HepG2 (cell line): ENCODE data around the gene ANKRD2. TPM values are rescaled to one million over a fixed set of nuclear protein-coding genes. Genes with fewer than 3 reads are reported as not detected.

Experiments used
- MZF1 ChIP-seq: sonication (generic); formaldehyde crosslinking; IDR thresholded peaks from 2 replicates; pipeline ENCODE4 v1.8.1; 2023; ENCODE audit warnings: mild to moderate bottlenecking, missing genetic modification reagents, borderline replicate concordance
- SRSF9 ChIP-seq: fragments of 200-400 bp; formaldehyde crosslinking; IDR thresholded peaks from 2 replicates; pipeline ENCODE4 v1.6.1; 2018; ENCODE audit warnings: borderline replicate concordance, mild to moderate bottlenecking, low read depth, low read length; ENCODE audit not compliant: insufficient read depth, poor library complexity, severe bottlenecking
- TBP ChIP-seq: sonication (generic); formaldehyde crosslinking; IDR thresholded peaks from 2 replicates; pipeline ENCODE4 v1.5.0; 2020; ENCODE audit warnings: missing genetic modification reagents
- WIZ ChIP-seq: sonication (generic); formaldehyde crosslinking; IDR thresholded peaks from 2 replicates; pipeline ENCODE4 v1.5.1; 2020; ENCODE audit warnings: mild to moderate bottlenecking, missing genetic modification reagents
- ZNF234 ChIP-seq: sonication (generic); formaldehyde crosslinking; conservative IDR thresholded peaks from 2 replicates; pipeline ENCODE4 v1.5.1; 2020; ENCODE audit warnings: mild to moderate bottlenecking, missing genetic modification reagents
- ZNF484 ChIP-seq: sonication (generic); formaldehyde crosslinking; IDR thresholded peaks from 2 replicates; pipeline ENCODE4 v1.5.1; 2020; ENCODE audit warnings: mild to moderate bottlenecking, low read depth, missing genetic modification reagents, borderline replicate concordance
- polyA plus RNA-seq, 8 experiments: library from polyadenylated mRNA; depleted of rRNA in 3 of 8; stranded (reverse) in 7 of 8; unstranded in 1 of 8; fragments of >200 nt; fragmentation: Illumina TruSeq in 4 of 8; extraction: Trizol in 4 of 8; gene quantifications; 2 replicates each; pipeline versions ENCODE4 v1.2.1 to v1.2.3, GENCODE V29; 2011 to 2016; ENCODE audit warnings: low read depth in 4 of 8, missing spikeins in 1 of 8, mixed read lengths in 1 of 8; ENCODE audit not compliant: insufficient read depth in 1 of 8
- total RNA-seq, 5 experiments: library from RNA; depleted of rRNA; stranded (reverse); fragments of >200 nt; fragmentation: Illumina TruSeq; extraction: Trizol; gene quantifications; 2 replicates each; pipeline ENCODE4 v1.2.3, GENCODE V29; 2016; ENCODE audit warnings: low read depth in 1 of 5
- TF ChIP-seq, protein P1 (sequence below): sonication (generic); formaldehyde crosslinking; IDR thresholded peaks from 2 replicates; pipeline ENCODE4 v1.8.1; 2022; ENCODE audit warnings: low read depth, mild to moderate bottlenecking, missing genetic modification reagents
- TF ChIP-seq, protein P2 (sequence below): sonication (generic); formaldehyde crosslinking; IDR thresholded peaks from 2 replicates; pipeline ENCODE4 v1.4.0; 2020; ENCODE audit warnings: missing genetic modification reagents
- TF ChIP-seq, protein P3 (sequence below): sonication (generic); formaldehyde crosslinking; IDR thresholded peaks from one replicate; pipeline ENCODE4 v1.5.1; 2020; ENCODE audit warnings: mild to moderate bottlenecking, missing genetic modification reagents; ENCODE audit errors: not compliant biosample characterization

ANKRD2 gene
- total and polyA plus RNA-seq, 2 of the 13 experiments (the other 11 are each of a cell fraction or from before 2014, with no cell fraction given), result not detected

DNA sequence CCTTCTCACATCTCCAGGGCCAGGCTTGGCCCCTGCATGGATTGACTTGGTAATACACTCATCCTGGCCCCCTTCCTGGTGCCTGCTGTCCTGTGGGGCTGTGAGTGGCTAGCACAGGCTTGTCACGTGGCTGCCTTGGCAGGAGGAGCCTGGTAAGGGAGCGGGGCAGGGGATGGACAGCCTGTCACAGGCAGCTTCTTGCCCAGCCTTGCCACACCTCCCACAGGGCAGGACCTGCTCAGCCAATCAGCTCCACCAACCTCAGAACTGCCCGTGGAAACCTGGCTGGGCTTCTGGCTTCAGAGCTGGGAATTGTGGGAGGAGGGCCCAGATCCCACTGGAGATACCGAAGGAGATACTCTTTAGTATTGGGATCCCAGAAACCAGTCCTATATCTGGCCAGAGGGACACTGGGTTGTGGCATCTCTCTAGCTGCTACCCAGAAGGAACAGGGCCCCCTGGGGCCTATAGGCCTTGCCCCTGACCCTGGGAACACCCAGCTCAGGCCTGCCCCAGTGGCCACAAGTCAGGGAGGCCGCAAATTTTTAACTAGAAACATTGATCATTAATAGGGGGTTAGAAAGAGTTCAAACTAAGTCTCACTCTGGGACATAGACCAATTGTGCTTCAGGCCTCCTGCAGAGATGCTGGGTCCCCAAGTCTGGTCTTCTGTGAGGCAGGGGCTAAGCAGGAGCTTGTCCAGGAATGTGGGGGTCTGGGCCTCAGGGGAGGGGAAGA lies 11.7 kb downstream of the ANKRD2 start, which contains the start of gene HOGA1 (continued):
- TF ChIP-seq ZNF234 (CRISPR knock-in tag) (no peak), MZF1 (CRISPR knock-in tag) (no peak), WIZ (CRISPR knock-in tag) (no peak), ZNF484 (no peak), TBP (CRISPR knock-in tag) (no peak), SRSF9 (no peak)
- TF ChIP-seq, protein P1, sequence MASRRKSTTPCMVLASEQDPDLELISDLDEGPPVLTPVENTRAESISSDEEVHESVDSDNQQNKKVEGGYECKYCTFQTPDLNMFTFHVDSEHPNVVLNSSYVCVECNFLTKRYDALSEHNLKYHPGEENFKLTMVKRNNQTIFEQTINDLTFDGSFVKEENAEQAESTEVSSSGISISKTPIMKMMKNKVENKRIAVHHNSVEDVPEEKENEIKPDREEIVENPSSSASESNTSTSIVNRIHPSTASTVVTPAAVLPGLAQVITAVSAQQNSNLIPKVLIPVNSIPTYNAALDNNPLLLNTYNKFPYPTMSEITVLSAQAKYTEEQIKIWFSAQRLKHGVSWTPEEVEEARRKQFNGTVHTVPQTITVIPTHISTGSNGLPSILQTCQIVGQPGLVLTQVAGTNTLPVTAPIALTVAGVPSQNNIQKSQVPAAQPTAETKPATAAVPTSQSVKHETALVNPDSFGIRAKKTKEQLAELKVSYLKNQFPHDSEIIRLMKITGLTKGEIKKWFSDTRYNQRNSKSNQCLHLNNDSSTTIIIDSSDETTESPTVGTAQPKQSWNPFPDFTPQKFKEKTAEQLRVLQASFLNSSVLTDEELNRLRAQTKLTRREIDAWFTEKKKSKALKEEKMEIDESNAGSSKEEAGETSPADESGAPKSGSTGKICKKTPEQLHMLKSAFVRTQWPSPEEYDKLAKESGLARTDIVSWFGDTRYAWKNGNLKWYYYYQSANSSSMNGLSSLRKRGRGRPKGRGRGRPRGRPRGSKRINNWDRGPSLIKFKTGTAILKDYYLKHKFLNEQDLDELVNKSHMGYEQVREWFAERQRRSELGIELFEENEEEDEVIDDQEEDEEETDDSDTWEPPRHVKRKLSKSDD (CRISPR knock-in tag), result no peak
- TF ChIP-seq, protein P2, sequence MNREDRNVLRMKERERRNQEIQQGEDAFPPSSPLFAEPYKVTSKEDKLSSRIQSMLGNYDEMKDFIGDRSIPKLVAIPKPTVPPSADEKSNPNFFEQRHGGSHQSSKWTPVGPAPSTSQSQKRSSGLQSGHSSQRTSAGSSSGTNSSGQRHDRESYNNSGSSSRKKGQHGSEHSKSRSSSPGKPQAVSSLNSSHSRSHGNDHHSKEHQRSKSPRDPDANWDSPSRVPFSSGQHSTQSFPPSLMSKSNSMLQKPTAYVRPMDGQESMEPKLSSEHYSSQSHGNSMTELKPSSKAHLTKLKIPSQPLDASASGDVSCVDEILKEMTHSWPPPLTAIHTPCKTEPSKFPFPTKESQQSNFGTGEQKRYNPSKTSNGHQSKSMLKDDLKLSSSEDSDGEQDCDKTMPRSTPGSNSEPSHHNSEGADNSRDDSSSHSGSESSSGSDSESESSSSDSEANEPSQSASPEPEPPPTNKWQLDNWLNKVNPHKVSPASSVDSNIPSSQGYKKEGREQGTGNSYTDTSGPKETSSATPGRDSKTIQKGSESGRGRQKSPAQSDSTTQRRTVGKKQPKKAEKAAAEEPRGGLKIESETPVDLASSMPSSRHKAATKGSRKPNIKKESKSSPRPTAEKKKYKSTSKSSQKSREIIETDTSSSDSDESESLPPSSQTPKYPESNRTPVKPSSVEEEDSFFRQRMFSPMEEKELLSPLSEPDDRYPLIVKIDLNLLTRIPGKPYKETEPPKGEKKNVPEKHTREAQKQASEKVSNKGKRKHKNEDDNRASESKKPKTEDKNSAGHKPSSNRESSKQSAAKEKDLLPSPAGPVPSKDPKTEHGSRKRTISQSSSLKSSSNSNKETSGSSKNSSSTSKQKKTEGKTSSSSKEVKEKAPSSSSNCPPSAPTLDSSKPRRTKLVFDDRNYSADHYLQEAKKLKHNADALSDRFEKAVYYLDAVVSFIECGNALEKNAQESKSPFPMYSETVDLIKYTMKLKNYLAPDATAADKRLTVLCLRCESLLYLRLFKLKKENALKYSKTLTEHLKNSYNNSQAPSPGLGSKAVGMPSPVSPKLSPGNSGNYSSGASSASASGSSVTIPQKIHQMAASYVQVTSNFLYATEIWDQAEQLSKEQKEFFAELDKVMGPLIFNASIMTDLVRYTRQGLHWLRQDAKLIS (CRISPR knock-in tag), result no peak
- TF ChIP-seq, protein P3, sequence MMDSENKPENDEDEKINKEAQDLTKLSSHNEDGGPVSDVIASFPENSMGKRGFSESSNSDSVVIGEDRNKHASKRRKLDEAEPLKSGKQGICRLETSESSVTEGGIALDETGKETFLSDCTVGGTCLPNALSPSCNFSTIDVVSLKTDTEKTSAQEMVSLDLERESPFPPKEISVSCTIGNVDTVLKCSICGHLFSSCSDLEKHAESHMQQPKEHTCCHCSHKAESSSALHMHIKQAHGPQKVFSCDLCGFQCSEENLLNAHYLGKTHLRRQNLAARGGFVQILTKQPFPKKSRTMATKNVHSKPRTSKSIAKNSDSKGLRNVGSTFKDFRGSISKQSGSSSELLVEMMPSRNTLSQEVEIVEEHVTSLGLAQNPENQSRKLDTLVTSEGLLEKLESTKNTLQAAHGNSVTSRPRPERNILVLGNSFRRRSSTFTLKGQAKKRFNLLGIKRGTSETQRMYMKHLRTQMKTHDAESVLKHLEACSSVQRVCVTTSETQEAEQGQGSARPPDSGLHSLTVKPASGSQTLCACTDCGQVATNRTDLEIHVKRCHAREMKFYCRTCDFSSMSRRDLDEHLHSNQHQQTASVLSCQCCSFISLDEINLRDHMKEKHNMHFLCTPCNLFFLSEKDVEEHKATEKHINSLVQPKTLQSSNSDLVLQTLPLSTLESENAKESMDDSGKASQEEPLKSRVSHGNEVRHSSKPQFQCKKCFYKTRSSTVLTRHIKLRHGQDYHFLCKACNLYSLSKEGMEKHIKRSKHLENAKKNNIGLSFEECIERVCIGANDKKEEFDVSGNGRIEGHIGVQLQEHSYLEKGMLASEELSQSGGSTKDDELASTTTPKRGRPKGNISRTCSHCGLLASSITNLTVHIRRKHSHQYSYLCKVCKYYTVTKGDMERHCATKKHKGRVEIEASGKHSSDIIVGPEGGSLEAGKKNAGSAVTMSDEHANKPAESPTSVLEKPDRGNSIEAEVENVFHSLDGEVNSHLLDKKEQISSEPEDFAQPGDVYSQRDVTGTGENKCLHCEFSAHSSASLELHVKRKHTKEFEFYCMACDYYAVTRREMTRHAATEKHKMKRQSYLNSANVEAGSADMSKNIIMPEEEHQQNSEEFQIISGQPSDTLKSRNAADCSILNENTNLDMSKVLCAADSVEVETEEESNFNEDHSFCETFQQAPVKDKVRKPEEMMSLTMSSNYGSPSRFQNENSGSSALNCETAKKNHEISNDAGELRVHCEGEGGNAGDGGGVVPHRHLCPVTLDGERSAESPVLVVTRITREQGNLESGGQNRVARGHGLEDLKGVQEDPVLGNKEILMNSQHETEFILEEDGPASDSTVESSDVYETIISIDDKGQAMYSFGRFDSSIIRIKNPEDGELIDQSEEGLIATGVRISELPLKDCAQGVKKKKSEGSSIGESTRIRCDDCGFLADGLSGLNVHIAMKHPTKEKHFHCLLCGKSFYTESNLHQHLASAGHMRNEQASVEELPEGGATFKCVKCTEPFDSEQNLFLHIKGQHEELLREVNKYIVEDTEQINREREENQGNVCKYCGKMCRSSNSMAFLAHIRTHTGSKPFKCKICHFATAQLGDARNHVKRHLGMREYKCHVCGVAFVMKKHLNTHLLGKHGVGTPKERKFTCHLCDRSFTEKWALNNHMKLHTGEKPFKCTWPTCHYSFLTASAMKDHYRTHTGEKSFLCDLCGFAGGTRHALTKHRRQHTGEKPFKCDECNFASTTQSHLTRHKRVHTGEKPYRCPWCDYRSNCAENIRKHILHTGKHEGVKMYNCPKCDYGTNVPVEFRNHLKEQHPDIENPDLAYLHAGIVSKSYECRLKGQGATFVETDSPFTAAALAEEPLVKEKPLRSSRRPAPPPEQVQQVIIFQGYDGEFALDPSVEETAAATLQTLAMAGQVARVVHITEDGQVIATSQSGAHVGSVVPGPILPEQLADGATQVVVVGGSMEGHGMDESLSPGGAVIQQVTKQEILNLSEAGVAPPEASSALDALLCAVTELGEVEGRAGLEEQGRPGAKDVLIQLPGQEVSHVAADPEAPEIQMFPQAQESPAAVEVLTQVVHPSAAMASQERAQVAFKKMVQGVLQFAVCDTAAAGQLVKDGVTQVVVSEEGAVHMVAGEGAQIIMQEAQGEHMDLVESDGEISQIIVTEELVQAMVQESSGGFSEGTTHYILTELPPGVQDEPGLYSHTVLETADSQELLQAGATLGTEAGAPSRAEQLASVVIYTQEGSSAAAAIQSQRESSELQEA (CRISPR knock-in tag), result no peak
